Measurements from ENCODE around the gene RENBP.

RENBP gene

DNA sequence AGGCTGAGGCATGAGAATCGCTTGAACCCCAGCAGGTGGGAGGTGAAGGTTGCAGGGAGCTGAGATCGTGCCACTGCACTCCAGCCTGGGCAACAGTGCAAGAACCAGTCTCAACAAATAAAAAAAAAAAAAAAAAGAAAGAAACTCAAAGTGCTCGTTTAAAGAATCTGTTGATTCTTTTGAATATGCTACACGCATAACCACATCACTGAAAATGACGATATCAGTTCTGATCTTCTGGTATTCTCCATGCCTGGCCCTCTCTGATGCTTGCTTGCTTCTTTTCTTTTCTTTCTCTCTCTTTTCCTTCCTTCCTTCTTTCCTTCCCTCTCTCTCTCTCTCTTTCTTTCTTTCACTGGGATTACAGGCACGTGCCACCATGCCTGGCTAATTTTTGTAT lies 32.6 kb downstream of the RENBP start:
- no peak for DNase-seq

DNA sequence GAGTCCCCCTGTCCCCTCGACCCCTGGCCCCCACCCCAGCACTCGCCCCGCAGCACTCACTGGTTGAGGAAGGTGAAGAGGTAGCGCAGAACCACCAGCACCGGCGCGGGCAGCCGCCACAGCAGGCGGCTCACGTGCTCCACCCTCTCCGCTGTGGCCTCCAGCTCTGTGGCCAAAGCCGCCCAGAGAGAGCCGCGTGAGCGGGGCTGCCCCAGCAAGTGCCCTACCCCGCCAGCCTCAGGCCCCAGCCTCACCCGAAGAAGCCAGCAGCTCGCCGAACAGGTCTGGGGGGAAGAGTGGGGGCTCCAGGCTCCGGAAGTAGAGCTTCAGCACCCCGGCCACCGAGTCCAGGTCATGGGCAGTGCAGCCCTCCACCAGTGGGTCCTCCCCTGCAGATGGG lies 34.0 kb downstream of the RENBP start:
- no peak for DNase-seq

DNA sequence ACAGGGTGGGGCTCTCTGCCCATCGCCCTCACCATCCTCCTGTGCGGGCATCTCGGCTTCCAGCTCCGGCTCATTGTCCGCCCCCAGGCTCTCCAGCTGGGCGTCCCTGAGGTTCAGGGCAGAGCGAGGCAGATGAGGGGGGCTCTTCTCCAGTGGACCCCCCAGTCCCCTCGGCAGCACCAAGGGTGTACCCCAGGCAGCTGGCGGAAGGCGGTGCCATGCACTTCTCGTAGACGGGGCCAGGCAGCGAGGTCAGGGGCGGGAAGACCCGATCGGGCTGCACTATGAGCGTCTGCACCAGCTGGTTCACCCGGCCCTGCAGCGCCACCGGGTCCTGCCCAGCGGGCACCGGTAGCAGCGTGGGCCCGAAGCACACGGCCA lies 34.5 kb downstream of the RENBP start:
- DNase-seq, result no peak

DNA sequence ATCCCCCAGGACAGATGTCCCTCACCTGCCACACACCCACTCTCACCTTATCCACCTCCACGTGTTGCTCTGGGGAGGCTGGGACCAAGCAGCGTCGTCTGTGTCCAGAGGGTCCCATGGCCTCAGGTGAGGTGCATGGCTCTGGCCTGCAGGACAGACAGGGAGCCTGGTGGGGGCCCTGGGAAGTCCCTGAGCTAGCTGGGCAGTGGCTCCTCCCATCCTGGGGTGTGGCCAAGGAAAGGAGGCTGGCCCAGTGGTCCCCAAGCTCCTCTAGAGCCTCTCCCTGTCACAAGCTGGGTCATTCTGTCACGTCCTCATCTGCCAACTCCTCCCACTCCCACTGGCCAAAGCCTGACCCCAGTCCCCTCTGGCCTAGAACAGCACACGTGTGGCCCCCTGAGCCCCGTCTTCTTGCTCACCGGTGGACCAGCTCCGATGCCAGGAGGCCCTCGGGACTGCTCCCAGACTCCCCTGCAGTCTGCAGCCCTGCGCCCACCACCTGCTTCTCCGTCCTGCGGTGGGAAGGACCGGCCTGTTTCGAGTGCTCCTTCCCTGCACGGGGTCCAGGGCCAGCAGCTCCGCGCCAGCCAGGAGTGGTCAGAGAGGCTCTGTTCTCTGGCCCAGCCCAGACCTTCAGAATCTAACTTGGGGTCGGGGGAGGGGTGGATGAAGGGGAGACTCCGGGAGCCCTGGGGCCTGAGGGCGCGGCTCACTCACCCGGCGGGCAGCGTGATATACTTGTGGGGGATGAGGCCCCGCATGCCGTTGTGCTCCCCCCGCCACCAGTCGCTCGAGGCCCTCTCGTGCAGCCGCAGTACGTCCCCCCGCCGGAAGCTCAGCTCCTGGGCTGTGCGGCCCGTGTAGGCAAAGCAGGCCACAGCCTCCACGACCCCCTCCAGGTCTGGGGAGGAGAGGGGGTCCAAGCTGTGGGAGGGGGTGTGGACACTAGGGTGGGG lies 35.1 kb downstream of the RENBP start:
- DNase-seq, result no peak

DNA sequence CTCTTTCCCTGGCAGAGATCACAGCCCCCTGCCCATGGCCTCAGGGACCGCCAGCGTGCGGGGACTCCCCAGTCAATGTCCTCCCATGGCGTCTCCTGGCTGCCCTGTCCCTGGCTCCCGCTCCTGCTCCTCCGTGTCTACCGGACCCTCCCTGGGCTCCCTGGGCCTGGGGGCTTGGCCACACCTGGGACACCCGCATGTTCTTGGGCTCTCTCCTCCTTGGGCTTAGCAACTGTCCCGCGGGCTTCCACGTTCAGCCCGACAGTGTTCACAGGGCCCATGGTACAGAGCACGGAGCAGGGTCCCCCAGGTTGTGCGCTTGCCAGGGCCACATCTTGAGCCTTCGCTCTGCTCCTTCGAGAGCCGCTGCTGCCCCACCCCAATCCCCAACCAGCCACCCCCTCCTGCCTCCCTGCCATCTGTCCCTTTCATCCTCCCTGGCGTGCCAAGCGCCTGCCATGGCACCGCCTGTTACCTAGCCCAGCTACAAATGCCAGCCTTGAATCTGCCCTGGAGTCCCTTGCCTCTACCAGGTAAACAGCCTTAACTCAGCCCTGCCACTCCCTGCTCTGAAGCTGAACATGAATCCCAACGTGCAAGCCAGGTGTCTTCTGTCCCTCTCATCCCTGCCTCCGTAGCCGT lies 36.1 kb downstream of the RENBP start:
- no peak for DNase-seq

DNA sequence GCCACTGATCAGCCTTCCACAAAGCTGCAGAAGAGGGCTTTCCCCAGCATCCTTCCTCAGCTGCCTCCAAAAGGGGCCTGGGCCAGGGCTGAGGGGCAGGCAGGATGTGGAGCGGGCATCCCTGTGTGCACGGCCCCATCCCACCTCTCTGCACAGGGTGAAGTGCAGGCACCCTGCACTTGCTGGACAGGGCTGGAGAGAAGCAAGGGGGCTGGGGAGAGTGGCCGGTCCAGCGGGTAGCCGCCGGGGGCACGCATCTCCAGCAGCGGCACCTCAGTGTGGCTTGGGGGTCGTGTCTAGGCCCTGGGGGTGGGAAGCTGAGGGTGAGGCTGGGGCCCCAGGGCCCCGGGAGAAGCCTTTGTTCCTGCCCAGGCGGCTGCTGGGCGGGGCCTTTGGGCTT lies 37.0 kb downstream of the RENBP start:
- no peak for DNase-seq

DNA sequence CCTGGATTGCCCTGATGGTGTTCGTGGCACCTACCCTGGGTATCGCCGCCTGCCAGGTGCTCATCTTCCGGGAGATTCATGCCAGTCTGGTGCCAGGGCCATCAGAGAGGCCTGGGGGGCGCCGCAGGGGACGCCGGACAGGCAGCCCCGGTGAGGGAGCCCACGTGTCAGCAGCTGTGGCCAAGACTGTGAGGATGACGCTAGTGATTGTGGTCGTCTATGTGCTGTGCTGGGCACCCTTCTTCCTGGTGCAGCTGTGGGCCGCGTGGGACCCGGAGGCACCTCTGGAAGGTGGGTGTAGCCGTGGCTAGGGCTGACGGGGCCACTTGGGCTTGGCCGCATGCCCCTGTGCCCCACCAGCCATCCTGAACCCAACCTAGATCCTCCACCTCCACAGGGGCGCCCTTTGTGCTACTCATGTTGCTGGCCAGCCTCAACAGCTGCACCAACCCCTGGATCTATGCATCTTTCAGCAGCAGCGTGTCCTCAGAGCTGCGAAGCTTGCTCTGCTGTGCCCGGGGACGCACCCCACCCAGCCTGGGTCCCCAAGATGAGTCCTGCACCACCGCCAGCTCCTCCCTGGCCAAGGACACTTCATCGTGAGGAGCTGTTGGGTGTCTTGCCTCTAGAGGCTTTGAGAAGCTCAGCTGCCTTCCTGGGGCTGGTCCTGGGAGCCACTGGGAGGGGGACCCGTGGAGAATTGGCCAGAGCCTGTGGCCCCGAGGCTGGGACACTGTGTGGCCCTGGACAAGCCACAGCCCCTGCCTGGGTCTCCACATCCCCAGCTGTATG lies 38.1 kb downstream of the RENBP start:
- peak; percentile 34 for DNase-seq

DNA sequence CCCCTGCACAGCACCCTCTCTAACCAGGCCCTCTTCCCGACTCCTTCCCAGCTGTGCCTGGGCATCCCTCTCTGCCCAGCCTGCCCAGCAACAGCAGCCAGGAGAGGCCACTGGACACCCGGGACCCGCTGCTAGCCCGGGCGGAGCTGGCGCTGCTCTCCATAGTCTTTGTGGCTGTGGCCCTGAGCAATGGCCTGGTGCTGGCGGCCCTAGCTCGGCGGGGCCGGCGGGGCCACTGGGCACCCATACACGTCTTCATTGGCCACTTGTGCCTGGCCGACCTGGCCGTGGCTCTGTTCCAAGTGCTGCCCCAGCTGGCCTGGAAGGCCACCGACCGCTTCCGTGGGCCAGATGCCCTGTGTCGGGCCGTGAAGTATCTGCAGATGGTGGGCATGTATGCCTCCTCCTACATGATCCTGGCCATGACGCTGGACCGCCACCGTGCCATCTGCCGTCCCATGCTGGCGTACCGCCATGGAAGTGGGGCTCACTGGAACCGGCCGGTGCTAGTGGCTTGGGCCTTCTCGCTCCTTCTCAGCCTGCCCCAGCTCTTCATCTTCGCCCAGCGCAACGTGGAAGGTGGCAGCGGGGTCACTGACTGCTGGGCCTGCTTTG lies 38.9 kb downstream of the RENBP start:
- DNase-seq, result peak; percentile 9

DNA sequence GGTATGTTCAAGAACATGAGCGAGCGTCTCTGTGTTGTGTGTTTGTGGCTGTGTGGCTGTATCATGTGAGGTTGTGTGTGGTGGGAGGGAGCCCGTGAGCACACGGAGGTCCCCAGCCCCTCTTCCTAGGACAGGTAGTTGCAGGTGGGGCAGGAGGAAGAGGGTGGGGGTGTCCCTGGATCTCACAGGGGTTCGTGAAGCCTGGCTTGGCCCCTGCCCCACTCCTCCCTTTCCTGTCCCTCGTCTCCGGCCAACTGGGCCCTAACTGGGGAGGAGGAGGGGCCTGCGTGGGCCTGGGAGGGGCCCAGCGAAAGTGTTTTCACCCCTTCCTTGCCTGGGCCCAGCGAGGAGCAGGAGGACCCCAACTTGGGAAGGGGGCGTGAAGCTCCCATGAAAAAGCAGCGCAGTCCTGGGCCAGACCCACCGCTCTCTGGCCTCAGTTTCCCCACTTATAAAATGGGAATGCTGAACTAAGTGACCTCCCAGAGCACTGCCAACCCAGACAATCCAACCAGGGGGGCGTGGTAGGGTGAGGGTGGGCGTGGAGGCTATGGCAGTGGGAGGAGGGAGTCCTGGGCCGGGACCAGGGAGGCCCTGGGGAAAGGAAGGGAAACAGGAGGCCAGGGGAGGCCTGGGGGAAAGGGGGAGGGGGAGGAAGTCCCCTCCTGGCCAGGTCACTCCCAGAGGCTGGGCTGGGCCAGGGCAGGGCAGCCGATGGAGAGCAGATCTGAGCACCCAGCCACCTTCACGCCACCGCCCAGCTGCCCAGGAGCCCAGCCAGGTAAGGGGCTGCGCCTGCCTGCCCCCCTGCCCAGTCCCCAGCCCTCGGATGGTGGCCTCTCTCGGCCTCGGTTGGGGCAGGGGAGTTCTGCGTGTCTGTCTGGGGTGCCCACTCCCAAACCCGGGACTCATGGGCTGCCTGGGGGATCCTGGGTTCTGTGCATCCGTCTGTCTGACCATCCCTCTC lies 40.2 kb downstream of the RENBP start, which contains the start of gene AVPR2:
Gene AVPR2, plus strand, starts transcription at position 683 of the 967 bp plus-strand sequence. CDS start 473 bp downstream, outside the sequence.
- no peak for DNase-seq

DNA sequence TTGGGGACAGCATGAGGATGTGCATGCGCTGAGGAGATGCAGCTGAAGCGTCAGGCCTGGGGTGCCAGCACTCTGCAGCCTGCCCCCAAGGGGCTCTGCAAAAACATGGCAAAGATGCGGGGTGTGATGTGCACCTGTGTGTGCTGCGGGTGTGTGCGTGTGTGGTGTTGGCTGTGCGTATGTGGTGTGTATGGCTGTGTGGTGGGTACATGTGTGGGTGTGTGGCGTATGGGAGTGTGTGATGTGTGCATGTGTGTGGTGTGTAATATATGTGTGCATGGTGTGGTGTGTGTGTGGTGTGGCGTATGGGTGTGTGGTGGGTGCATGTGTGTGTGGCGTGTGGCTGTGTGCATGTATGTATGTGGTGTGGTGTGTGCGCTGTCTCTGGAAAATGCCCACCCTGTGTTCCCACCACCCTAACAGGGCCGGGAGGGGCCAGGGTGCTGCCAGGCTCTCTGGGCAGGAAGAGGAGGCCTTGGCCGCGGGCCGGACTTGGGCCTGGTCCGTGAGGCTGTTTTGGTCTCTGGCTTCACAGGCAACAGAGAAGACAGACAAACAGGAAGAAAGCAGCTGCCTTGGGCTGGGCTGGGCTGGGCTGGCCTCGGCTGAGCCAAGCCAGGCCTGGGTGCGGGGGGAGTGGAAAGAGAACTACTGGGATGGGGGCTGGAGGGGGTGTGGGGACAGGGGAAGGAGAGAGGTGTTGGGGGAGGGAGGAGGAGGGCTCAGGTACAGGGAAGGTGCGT lies 41.0 kb downstream of the RENBP start:
- no peak for DNase-seq

DNA sequence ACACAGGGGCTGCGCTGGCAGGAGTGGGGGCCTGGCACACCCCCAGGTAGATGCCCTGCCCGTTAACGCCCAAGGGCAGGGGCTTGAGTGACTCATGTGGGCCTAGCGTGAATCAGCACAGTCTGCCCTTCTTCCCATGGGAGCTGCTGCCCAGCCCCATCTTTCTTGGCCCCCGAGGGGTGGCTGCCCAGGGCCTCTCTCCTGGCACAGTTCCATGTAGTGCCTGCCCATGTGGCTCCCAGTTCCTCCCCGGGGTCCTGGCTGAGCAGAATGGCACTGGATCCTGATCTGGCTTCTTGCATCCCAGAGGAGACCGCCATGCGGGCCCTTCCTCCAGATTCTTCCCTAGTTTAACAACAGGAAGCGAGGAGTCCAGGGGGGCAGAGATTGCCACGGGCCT lies 42.1 kb downstream of the RENBP start:
- no peak for DNase-seq

DNA sequence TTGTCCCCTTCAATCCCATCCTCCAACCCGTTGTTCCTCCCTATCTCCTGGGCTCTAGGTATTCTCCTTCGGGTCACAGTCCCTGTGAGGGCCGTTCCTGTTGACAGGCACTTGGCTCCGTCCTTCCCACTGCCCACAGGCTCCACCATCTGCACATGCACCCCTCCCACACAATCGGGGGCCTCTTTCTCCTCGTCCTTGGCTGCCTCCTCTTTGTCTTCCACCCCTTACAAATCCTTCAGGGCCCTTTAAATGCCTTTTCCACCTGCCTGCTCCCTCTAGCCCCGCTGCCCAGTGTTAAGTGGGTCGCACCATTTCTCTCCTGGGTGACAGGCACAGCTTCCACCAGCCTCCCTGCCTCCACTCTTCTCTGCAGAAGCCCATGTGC lies 42.7 kb downstream of the RENBP start:
- DNase-seq, result no peak

DNA sequence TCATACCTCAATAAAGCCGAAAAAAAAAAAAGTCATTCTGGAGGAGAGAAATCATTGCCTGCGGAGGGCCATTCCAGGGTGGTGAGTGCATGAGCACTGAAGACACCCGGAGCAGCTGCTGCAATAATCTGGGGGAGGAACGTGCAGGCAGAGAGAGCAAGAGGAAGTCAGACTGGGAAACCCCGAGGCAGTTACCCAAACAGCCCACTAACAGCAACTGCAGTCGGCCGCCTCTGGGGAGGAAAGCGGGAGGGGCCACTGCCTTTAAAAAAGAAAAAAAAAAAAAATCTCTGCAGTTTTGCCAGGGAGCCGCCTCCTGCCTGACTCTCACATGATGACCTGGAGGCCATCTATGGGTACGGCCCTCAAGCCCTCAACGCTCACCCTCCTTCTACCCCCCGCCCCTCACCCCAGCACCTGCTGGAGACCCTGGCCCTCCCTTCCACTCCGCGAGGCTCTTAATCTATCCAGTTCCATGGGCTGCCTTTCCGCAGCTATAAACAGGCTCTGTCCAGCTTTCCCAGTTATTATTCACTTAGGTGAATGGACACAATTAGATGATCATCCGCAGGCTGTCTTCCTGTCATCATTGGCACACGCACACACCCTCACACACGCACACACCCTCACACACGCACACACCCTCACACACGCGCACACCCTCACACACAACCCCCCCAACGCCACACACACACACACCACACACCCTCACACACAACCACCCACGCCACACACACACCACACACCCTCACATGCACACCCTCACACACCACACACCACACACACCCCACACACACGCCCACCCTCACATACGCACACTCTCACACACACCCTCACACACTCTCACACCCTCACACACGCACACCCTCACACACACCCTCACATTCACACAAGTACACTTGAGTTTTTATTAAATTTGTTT lies 43.4 kb downstream of the RENBP start:
- peak; percentile 86 for DNase-seq

DNA sequence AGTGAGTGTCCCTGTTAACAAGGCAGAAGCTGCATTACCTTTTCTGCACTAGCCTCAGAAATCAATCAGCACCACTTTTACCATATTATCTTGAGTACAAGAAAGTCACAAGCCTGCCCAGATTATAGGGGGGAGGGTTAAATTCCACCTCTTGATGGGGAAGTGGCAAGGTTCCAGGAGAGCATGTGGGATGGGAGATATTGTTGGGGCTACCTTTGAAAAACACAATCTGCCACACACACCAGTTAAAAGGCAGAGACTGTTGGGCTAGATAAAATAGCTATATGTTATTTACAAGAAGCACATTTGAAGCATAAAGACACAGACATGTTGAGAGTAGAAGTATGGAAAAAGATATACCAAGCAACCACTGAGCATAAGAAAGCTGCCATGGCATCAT lies 46.5 kb downstream of the RENBP start:
- DNase-seq, result no peak

DNA sequence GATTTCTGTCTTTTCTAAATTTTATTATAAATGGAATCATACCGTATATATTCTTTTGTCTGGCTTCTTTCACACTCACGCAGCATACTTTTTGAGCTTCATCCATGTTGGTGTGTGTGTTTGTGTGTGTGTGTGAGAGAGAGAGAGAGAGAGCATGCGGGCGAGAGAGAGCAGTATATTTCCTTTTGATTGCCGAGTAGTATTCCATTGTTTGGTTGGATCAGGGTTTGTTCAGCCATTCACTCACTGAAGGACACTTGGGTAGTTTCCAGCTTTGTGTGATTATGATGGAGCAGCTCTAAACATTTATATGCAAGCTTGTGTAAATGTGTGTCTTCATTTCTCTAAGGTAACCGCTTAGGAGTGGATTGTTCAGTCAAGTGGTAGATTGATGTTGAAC lies 55.3 kb downstream of the RENBP start:
- DNase-seq, result no peak

DNA sequence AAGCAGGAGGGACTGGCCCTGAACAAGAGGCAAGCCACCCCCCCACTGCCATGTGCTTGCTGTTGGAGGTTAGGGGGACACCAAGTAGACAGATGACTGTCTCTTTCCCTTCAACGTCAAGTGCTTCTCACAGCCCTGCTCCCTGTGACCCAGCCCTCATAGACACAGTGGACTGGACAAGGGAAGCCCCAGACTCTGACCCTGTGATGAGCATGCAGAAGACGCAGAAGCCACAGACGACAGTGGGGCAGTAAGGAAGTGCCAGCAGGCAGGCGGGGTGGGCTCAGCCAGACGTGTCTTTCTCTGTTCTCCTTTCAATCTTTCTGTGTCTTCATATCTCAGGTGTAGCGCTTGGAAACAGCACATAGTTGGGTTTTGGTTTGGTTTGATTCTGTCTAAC lies 56.1 kb downstream of the RENBP start:
- no peak for DNase-seq

DNA sequence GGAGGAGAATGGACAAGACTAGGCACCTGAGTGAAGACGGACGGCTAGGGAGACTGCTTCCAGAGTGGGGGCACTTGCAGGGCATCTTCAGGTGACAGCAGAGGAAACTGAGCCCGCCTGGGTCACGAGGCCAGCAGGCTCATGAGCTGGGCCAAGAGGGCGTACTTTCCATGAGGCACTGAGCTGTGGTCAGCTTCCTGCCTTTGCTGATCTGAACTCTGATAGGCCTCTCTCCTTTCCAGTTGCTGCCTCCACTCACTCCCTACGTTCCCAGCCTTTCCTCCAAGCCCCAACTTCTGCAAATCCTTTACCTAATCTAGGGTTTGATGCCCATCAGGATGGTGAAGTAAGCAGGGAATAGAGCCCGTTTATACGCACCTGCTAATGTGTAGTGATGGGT lies 57.1 kb downstream of the RENBP start:
- no peak for DNase-seq

DNA sequence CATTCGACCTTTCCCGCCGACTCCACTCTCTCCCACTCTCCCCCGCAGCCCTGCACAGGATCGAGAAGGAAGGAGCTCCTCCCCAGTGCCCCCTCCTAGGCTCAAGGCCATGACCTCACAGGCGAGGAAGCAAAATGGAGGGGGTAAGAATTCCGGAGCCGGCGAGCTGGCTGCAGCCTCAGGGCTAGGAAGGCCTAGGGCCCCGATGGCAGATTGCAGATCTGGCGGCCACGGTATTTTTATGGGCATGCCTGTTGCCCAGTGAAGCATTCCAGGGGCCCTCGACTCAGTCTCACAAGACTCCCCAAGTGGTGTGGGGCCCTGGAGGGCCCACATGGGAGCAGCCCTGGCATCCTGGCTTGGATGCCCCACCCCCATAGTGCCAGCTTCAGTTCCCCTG lies 57.5 kb downstream of the RENBP start:
- no peak for DNase-seq

DNA sequence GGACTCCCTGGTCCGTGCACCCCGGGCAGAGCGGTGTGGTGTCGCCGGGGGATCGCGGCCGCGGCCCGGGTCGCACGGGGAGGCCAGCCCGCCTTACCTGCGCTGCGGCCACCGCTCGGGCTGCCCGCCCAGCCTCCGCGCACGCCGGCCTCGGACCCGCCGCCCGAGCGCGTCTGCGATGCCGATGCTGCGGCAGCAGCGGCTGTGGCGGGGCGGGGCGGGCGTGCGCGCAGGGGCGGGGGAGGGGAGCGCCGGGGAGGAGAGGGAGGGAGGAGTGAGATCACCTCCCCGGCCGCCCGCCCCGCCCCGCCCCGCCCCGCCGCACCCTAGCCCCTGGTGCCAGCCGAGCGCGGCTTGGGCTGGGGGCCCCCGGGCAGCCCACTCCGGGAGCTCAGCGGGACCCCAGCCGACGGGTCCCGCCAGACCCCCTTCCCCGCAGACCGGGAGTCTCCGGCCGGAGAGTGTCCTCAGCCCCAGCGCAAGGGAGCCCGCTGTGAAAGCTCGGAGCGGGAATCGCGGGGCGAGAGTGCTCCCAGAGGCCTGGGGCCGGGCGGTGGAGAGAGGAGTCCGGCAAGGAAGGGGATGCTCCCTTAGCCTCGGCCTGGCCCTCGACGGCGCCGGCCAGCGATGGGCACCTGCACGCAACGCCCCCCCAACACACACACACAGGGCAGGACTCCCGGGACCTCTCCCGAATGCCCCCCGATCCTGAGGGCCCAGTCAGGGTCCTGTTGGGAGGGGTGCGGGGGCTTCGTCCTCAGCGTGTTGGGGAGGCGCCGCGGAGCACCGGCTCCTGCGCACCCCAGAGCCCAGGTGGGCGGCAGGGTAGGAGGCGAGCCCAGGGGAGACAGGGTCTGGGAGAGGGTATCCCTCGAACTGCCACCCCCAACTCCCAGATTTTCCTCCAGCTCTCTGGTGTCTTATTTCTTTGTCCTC lies 58.2 kb downstream of the RENBP start, which contains the start of gene L1CAM:
Gene L1CAM, minus strand, starts transcription at position 206 of the 936 bp plus-strand sequence. CDS start 10,337 bp downstream, outside the sequence.
- no peak for DNase-seq

Measured in MV-4-11 (cell line).